MCF 10A (cell line): ENCODE measurements around the gene CACNA2D3. TPM values are rescaled to one million over a fixed set of nuclear protein-coding genes. Genes with fewer than 3 reads are reported as not detected.
"Not testable (repeated sequence)": the region's sequence is repeated elsewhere in the genome, so short reads cannot be mapped to it uniquely, and the experiment has no call there.

Experiments used
- BruUV-seq: library from RNA; stranded (reverse); fragments of 400-500 nt; replicated peaks from 2 replicates; lab custom pipeline; 2021; lab: Mats Ljungman, UMichigan
- CTCF ChIA-PET: fragments of 300-600 bp; sonication (Branson Sonifier 250); formaldehyde crosslinking; extraction: SDS; loops from one replicate; lab custom pipeline; 2021; ENCODE audit warnings: antibody characterized with exemption, inconsistent platforms; lab: Yijun Ruan, JAX
- POLR2A ChIA-PET: fragments of 300-600, 350-650 bp; sonication (Branson Sonifier 250); formaldehyde crosslinking; extraction: SDS; loops from one replicate; lab custom pipeline; 2020; ENCODE audit warnings: antibody characterized with exemption, inconsistent platforms; lab: Yijun Ruan, JAX
- DNase-seq: peaks from one replicate; pipeline ENCODE4 v3.0.0-alpha.2; 2018; ENCODE audit not compliant: unreplicated experiment
- H3K27ac Mint-ChIP-seq: one replicate; pipeline ENCODE4 v1.8.0; 2022; ENCODE audit warnings: mild to moderate bottlenecking, low read depth, mixed read lengths; ENCODE audit not compliant: unreplicated experiment
- H3K27me3 Mint-ChIP-seq: one replicate; pipeline ENCODE4 v1.8.0; 2022; ENCODE audit warnings: mixed read lengths; ENCODE audit not compliant: insufficient read depth, unreplicated experiment
- H3K36me3 Mint-ChIP-seq: one replicate; pipeline ENCODE4 v1.8.0; 2022; ENCODE audit warnings: mild to moderate bottlenecking, moderate library complexity, mixed read lengths; ENCODE audit not compliant: insufficient read depth, unreplicated experiment
- H3K4me1 Mint-ChIP-seq: one replicate; pipeline ENCODE4 v1.8.0; 2022; ENCODE audit warnings: mixed read lengths; ENCODE audit not compliant: insufficient read depth, unreplicated experiment
- H3K4me3 Mint-ChIP-seq: one replicate; pipeline ENCODE4 v1.8.0; 2022; ENCODE audit warnings: mild to moderate bottlenecking, moderate library complexity, mixed read lengths; ENCODE audit not compliant: unreplicated experiment
- H3K9me3 Mint-ChIP-seq: one replicate; pipeline ENCODE4 v1.8.0; 2022; ENCODE audit warnings: mixed read lengths; ENCODE audit not compliant: unreplicated experiment
- intact Hi-C: fragments of 100-400 bp; cut with micrococcal nuclease; formaldehyde crosslinking; loops from 2 replicates; pipeline ENCODE4 v1.14.1; 2022
- total RNA-seq: library from RNA; stranded (reverse); gene quantifications from 2 replicates; pipeline ENCODE4 v1.2.3, GENCODE V29; 2022
- TF ChIP-seq, protein P1 (sequence below): fragments of 200-600 bp; IDR thresholded peaks from one replicate; pipeline ENCODE4 v1.8.0; 2022; ENCODE audit warnings: antibody characterized with exemption, mild to moderate bottlenecking; ENCODE audit not compliant: unreplicated experiment

CACNA2D3 gene
- total RNA-seq, 1 experiment from 2014 or later, result 2.3 TPM

DNA sequence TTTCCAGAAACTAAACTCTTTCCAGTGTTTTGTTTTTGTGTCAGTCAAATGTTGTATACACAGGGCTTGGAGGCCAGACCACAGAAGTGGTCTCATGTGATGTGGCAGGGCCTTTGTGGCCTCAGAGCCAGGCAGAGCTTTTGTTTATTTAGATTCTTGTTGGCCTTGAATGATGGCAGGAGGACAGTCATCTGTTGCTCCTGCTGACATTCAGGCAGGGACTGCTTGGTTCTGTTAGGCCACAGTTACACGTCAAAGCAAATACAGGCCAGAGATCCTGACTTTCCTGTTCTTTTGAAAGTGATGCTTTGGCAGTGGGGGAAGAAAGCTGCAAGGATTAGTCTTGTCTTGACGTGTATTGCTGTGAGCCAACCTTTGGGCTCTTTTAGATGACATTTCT is 325.1 kb downstream of the CACNA2D3 start:
- Mint-ChIP-seq H3K27me3 (no peaks in the 10 kb centered on the region), H3K36me3 (no peaks in the 10 kb centered on the region), H3K4me1 (peaks cover 6% of the 10 kb centered on the region), H3K27ac (no peak overlapping the region), H3K9me3 (peaks cover 5% of the 10 kb centered on the region), H3K4me3 (no peak overlapping the region)
- intact Hi-C loops, result no loop called here
- no peak for DNase-seq
- ChIA-PET POLR2A (no interaction called here), CTCF (no interaction called here)
- TF ChIP-seq, protein P1, sequence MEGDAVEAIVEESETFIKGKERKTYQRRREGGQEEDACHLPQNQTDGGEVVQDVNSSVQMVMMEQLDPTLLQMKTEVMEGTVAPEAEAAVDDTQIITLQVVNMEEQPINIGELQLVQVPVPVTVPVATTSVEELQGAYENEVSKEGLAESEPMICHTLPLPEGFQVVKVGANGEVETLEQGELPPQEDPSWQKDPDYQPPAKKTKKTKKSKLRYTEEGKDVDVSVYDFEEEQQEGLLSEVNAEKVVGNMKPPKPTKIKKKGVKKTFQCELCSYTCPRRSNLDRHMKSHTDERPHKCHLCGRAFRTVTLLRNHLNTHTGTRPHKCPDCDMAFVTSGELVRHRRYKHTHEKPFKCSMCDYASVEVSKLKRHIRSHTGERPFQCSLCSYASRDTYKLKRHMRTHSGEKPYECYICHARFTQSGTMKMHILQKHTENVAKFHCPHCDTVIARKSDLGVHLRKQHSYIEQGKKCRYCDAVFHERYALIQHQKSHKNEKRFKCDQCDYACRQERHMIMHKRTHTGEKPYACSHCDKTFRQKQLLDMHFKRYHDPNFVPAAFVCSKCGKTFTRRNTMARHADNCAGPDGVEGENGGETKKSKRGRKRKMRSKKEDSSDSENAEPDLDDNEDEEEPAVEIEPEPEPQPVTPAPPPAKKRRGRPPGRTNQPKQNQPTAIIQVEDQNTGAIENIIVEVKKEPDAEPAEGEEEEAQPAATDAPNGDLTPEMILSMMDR, result no peak
- BruUV-seq, result no TSS peak

DNA sequence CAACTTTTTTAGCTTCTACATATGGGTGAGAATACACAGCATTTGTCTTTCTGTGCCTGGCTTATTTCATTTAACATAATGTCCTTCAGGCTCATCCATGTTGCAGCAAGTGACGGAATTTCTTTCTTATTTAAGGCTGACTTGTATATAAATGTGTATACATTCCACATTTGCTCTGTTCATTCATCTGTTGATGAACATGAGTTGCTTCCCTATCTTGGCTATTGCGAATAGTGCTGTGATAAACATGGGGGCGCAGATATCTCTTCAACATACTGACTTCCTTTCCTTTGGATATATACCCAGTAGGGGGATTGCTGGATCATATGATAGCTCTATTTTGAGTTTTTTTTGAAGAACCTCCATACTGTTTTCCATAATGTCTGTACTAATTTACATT is 332.5 kb downstream of the CACNA2D3 start:
- Mint-ChIP-seq H3K27ac (no peak overlapping the region), H3K4me1 (no peaks in the 10 kb centered on the region), H3K36me3 (no peaks in the 10 kb centered on the region), H3K4me3 (no peak overlapping the region), H3K9me3 (peaks cover 16% of the 10 kb centered on the region), H3K27me3 (no peaks in the 10 kb centered on the region)
- ChIA-PET CTCF (no interaction called here), POLR2A (no interaction called here)
- intact Hi-C loops, result no loop called here
- TF ChIP-seq, protein P1, result no peak
- no TSS peak for BruUV-seq
- no peak for DNase-seq

- POLR2A ChIA-PET, result no interaction called here
- BruUV-seq, result no TSS peak
- Mint-ChIP-seq H3K36me3 (no peaks in the 10 kb centered on the region), H3K9me3 (peaks cover 10% of the 10 kb centered on the region), H3K4me1 (no peaks in the 10 kb centered on the region), H3K4me3 (no peak overlapping the region), H3K27me3 (no peaks in the 10 kb centered on the region), H3K27ac (no peak overlapping the region)
- intact Hi-C loops, result no loop called here
- CTCF ChIA-PET, result no interaction called here
- DNase-seq, result no peak
- TF ChIP-seq, protein P1, result no peak
Observed at GRCh38 chr3:54458357-54458756, 336.0 kb downstream of the CACNA2D3 start.

GRCh38 chr3:54464554-54464953 is 342.2 kb downstream of the CACNA2D3 start:
- DNase-seq, intact Hi-C loops, H3K4me3 Mint-ChIP-seq, H3K4me1 Mint-ChIP-seq, H3K27ac Mint-ChIP-seq, POLR2A ChIA-PET, BruUV-seq, H3K36me3 Mint-ChIP-seq, H3K27me3 Mint-ChIP-seq: not testable (repeated sequence)
- peaks cover 18% of the 10 kb centered on the region for H3K9me3 Mint-ChIP-seq
- CTCF ChIA-PET, result interaction anchor here (0.7 kb wide), 1 partner anchor 48 kb away, joined by 4 read pairs; no protein-coding TSS in a partner anchor

GRCh38 chr3:54476891-54477290 is 354.5 kb downstream of the CACNA2D3 start:
- Mint-ChIP-seq H3K27ac (no peak overlapping the region), H3K36me3 (peaks cover 7% of the 10 kb centered on the region), H3K9me3 (peaks cover 15% of the 10 kb centered on the region), H3K4me3 (no peak overlapping the region), H3K4me1 (no peaks in the 10 kb centered on the region), H3K27me3 (no peaks in the 10 kb centered on the region)
- ChIA-PET CTCF (interaction anchor here (0.6 kb wide), 1 partner anchor 119 kb away, joined by 3 read pairs; no protein-coding TSS in a partner anchor), POLR2A (no interaction called here)
- no peak for DNase-seq
- TF ChIP-seq, protein P1, result no peak
- intact Hi-C loops, result no loop called here
- no TSS peak for BruUV-seq
